Fibroblast of lung (primary cell): ENCODE data around the gene KIF26B. TPM values are rescaled to one million over a fixed set of nuclear protein-coding genes. Genes with fewer than 3 reads are reported as not detected.
"Not testable (repeated sequence)": the region's sequence is repeated elsewhere in the genome, so short reads cannot be mapped to it uniquely, and the experiment has no call there.

Experiments used
- DNase-seq, 2 donors: peaks; one replicate each; pipeline versions ENCODE4 v3.0.0 to v3.0.0-alpha.2; 2010; ENCODE audit warnings: low read depth in 2 of 2
- H2AFZ ChIP-seq: 2 replicates; pipeline ENCODE4 v1.5.1; 2012; ENCODE audit warnings: low read length, control low read depth, inconsistent platforms
- H3K27ac ChIP-seq: 2 replicates; pipeline ENCODE4 v1.5.1; 2011; ENCODE audit warnings: low read length, control low read depth; ENCODE audit not compliant: insufficient read depth
- H3K27me3 ChIP-seq: 2 replicates; pipeline ENCODE4 v1.5.1; 2011; ENCODE audit warnings: mild to moderate bottlenecking, low read length; ENCODE audit not compliant: control insufficient read depth, insufficient read depth
- H3K36me3 ChIP-seq: 2 replicates; pipeline ENCODE4 v1.5.1; 2011; ENCODE audit warnings: low read length; ENCODE audit not compliant: control insufficient read depth, insufficient read depth
- H3K4me1 ChIP-seq: 2 replicates; pipeline ENCODE4 v1.5.1; 2011; ENCODE audit warnings: low read length; ENCODE audit not compliant: control insufficient read depth, insufficient read depth; ENCODE audit errors: extremely low read depth
- H3K4me2 ChIP-seq: 2 replicates; pipeline ENCODE4 v1.5.1; 2011; ENCODE audit warnings: low read length, control low read depth; ENCODE audit not compliant: insufficient read depth; ENCODE audit errors: extremely low read depth
- H3K4me3 ChIP-seq, 4 experiments: fragments of 200-600 bp in 1 of 4; sonication (generic) in 1 of 4; replicated peaks in 1 of 4; 2 replicates each; pipeline ENCODE4 v1.5.1; 2011 to 2016; ENCODE audit warnings: low read length in 4 of 4, low read depth in 3 of 4, mild to moderate bottlenecking in 3 of 4, control low read depth in 2 of 4, inconsistent platforms in 1 of 4, mixed read lengths in 1 of 4; ENCODE audit not compliant: insufficient read depth in 1 of 4; ENCODE audit errors: control extremely low read depth in 1 of 4
- H3K79me2 ChIP-seq: 2 replicates; pipeline ENCODE4 v1.5.1; 2012; ENCODE audit warnings: mild to moderate bottlenecking, low read length, inconsistent platforms; ENCODE audit not compliant: control insufficient read depth, insufficient read depth
- H3K9ac ChIP-seq: 2 replicates; pipeline ENCODE4 v1.5.1; 2011; ENCODE audit warnings: mild to moderate bottlenecking, low read length, control low read depth; ENCODE audit not compliant: insufficient read depth
- H3K9me3 ChIP-seq: 2 replicates; pipeline ENCODE4 v1.5.1; 2012; ENCODE audit warnings: low read depth, low read length; ENCODE audit not compliant: control insufficient read depth, insufficient read depth
- H4K20me1 ChIP-seq: 2 replicates; pipeline ENCODE4 v1.5.1; 2011; ENCODE audit warnings: low read length; ENCODE audit not compliant: control insufficient read depth, insufficient read depth; ENCODE audit errors: extremely low read depth
- CTCF ChIP-seq, 2 donors: IDR thresholded peaks in 1 of 2; conservative IDR thresholded peaks in 1 of 2; 1 replicate in 1 of 2; 2 replicates in 1 of 2; pipeline ENCODE4 v1.5.1; 2011 to 2012; ENCODE audit warnings: low read length in 2 of 2, control low read depth in 1 of 2, inconsistent platforms in 1 of 2, low read depth in 1 of 2, mild to moderate bottlenecking in 1 of 2
- EZH2 ChIP-seq: IDR thresholded peaks from 2 replicates; pipeline ENCODE4 v1.5.1; 2012; ENCODE audit warnings: low read length, control low read depth, mild to moderate bottlenecking; ENCODE audit errors: missing control alignments
- polyA plus RNA-seq, 2 donors: library from polyadenylated mRNA; depleted of rRNA in 1 of 2; stranded (reverse) in 1 of 2; unstranded in 1 of 2; fragments of >200 nt; gene quantifications; 2 replicates each; pipeline ENCODE4 v1.2.1, GENCODE V29; 2011 to 2012; ENCODE audit warnings: missing spikeins in 1 of 2
- total RNA-seq: library from RNA; depleted of rRNA; stranded (reverse); fragments of >200 nt; gene quantifications from 2 replicates; pipeline ENCODE4 v1.2.1, GENCODE V29; 2014

KIF26B gene
- total and polyA plus RNA-seq, 2 donors (not counting 1 experiment from before 2014, with no cell fraction given): 5.3 to 6.1 TPM

- no peak overlapping the region for H3K4me2 ChIP-seq
- no peak overlapping the region for H3K4me3 ChIP-seq
- H4K20me1 ChIP-seq: no peaks in the 10 kb centered on the region
Observed at GRCh38 chr1:245671349-245671748, 516.6 kb downstream of the KIF26B start.

DNA sequence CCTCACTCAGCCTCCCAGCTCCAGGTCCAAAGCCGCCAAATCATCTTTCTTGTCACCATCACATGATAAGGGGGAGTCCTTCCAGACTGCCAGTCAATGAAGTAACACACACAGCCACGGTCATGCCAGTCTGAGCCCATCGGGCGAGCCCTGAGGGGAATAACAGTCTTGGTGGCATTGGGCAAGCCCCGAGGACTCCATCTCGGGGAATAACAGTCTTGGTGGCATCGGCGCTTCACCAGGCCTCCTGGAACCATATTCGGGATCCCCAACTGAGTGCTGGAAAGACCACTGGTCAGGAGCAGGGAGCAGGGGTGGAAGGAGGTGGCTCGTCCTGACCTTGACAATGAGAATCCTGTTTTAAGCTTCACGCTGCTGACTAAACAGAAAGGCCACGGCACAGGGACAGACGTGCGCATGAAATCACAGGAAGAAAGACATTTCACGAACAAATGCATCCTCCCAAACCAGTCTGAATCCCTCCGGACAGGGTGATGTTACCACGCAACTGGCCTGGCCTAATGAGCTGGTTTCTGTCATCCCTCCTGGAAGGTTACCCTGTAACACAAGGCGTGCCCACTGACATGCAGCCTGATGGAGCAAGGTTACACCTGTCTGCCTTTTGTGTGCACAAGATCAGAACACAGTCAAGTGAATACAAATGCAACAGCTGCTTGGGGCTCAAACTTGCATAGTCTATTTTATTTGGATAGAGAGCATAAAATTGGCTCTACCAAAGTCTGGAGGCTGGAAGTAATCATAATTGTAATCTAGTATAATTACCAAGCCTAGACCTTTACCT, 517.4 kb downstream of the KIF26B start:
- H3K79me2 ChIP-seq: no peaks in the 10 kb centered on the region
- no peaks in the 10 kb centered on the region for H3K27me3 ChIP-seq
- H4K20me1 ChIP-seq: no peaks in the 10 kb centered on the region
- no peaks in the 10 kb centered on the region for H3K9me3 ChIP-seq
- H3K9ac ChIP-seq: no peak overlapping the region
- H3K36me3 ChIP-seq: no peaks in the 10 kb centered on the region
- H3K4me1 ChIP-seq: peaks cover 2% of the 10 kb centered on the region
- TF ChIP-seq EZH2 (no peak), CTCF (conservative IDR thresholded peaks at IDR 0.05 in 1 of 2, IDR thresholded peaks at IDR 0.05 in 1 of 2; ENCODE audit: low read depth in 1 of 2, low read length in 2 of 2) (no peak)
- DNase-seq: no peak
- no peak overlapping the region for H2AFZ ChIP-seq
- H3K4me2 ChIP-seq: no peak overlapping the region
- no peak overlapping the region for H3K4me3 ChIP-seq
- H3K27ac ChIP-seq: no peak overlapping the region

More at GRCh38 chr1:245671349-245671748, 516.6 kb downstream of the KIF26B start:
- Histone ChIP-seq H3K27me3 (no peaks in the 10 kb centered on the region), H3K36me3 (no peaks in the 10 kb centered on the region), H3K79me2 (no peaks in the 10 kb centered on the region), H3K9me3 (no peaks in the 10 kb centered on the region), H3K27ac (no peak overlapping the region), H3K9ac (no peak overlapping the region), H2AFZ (no peak overlapping the region), H3K4me1 (peaks cover 2% of the 10 kb centered on the region)
- no peak for DNase-seq
- TF ChIP-seq EZH2: no peak
- no peak for TF ChIP-seq CTCF (conservative IDR thresholded peaks at IDR 0.05 in 1 of 2, IDR thresholded peaks at IDR 0.05 in 1 of 2; ENCODE audit: low read depth in 1 of 2, low read length in 2 of 2)

DNA sequence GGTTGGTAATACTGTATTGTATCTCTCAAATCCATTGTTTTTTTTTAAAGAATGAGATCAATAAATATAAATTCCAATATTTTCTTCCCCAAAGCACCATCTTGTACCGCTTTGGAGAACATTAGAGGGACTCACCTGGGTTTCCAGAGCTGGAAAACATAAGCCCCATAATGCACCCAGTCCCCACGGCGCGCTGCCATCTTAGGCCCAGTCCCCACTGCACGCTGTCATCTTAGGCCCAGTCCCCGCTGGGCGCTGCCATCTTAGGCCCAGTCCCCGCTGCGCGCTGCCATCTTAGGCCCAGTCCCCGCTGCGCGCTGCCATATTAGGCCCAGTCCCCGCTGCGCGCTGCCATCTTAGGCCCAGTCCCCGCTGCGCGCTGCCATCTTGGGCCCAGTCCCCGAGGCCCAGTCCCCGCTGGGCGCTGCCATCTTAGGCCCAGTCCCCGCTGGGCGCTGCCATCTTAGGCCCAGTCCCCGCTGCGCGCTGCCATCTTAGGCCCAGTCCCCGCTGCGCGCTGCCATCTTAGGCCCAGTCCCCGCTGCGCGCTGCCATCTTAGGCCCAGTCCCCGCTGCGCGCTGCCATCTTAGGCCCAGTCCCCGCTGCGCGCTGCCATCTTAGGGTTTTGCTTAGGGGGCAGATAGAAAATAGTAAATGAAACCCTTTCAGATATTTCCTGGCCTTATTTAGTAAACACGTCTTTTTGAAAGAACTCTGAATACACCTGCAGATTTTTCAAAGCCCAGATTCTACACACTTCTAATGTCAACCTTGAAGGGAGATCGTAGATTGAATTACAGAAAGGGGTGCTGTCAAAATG, 518.3 kb downstream of the KIF26B start:
- not testable (repeated sequence) for H3K79me2 ChIP-seq, H3K9ac ChIP-seq, H3K4me3 ChIP-seq, H3K36me3 ChIP-seq, H3K27ac ChIP-seq, H3K4me2 ChIP-seq, DNase-seq, H2AFZ ChIP-seq, H4K20me1 ChIP-seq, H3K27me3 ChIP-seq, H3K4me1 ChIP-seq, H3K9me3 ChIP-seq
